ENCODE measurements around the gene COL15A1.

COL15A1 gene

DNA sequence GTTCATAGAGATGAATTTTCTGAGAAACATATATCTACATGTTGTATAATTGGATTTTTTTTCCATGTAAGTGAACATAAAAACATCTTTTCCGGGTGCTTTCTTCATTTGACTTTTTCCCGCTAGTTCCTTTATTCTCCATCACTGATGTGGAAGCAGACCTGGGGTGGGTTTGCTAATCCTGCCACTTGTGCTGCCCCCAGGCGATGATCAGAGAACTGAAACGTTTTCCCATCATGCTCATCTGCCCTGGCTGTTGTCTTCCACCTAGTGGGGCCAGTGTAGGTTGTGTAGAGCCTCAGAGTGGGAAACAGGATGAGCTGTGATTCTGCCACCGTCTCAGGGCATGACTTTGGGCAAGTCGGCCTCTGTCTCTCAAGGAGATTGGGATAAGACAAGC is 127.0 kb downstream of the COL15A1 start:
- Mint-ChIP-seq H3K27ac (peak overlapping the region; percentile 7), H3K4me1 (ENCODE audit: low read depth) (peaks cover 46% of the 10 kb centered on the region), H3K36me3 (ENCODE audit: low read depth) (peaks cover 19% of the 10 kb centered on the region), H3K4me3 (no peak overlapping the region), H3K9me3 (peaks cover 6% of the 10 kb centered on the region), H3K27me3 (ENCODE audit: low read depth) (no peaks in the 10 kb centered on the region)

DNA sequence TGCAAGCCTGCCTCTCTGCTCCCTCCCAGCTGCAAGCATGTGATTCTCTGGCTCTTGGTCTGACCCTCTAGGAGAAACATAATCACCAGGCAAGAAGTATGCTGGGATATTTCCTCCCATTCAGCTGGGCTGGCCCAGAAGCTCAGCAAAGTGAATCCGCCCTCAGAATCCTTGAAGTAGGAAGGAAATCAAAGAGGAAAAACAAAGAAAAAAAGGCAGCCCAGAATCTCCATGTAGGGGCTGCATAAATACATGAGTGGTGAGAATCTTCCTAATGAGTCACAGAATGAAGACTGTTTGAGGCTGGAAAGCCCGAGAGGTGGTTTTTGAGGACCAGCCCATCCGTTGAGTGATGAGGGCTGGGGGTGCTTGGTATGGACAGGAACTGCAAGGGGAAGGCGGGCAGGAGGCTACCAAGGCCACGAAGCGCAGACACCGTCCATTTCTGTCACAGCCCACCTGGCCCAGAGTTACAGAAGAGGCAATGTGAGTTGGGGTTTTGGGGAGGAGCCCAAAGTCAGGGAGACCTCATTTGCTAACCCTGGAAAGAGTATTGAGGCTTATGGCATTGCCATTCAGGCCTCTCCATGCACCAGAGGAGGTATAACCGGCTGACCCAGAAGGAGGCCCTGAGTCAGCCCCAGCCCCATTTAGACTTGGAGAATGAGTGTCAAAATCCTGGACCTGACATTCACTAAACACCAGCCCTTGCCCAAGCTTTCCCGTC is 127.8 kb downstream of the COL15A1 start:
- Mint-ChIP-seq H3K4me3 (no peak overlapping the region), H3K27ac (peak overlapping the region; percentile 49), H3K9me3 (peaks cover 6% of the 10 kb centered on the region), H3K36me3 (ENCODE audit: low read depth) (peaks cover 19% of the 10 kb centered on the region), H3K27me3 (ENCODE audit: low read depth) (no peaks in the 10 kb centered on the region), H3K4me1 (ENCODE audit: low read depth) (peaks cover 52% of the 10 kb centered on the region)

DNA sequence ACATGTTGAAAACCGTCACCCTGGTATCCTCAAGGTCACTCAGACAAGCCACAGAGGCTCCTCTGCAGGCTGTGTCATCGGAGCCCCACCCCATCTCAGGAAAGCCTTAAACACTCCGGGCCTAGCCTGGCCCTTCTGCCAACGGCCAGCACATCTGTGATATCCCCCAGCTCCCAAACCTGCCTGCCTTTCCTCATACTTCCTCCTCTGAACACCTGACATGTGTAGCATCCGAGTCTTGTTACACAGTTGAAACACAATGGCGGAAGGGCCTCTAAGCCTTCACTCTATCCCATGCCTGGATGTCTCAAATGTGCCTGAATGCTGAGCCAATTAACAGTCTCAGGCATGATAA is 128.3 kb downstream of the COL15A1 start:
- peaks cover 57% of the 10 kb centered on the region for H3K4me1 Mint-ChIP-seq (ENCODE audit: low read depth)
- H3K27ac Mint-ChIP-seq, result no peak overlapping the region
- no peaks in the 10 kb centered on the region for H3K27me3 Mint-ChIP-seq (ENCODE audit: low read depth)
- peaks cover 6% of the 10 kb centered on the region for H3K9me3 Mint-ChIP-seq
- no peak overlapping the region for H3K4me3 Mint-ChIP-seq
- peaks cover 19% of the 10 kb centered on the region for H3K36me3 Mint-ChIP-seq (ENCODE audit: low read depth)

- Mint-ChIP-seq H3K4me3 (no peak overlapping the region), H3K27me3 (ENCODE audit: low read depth) (no peaks in the 10 kb centered on the region), H3K9me3 (peaks cover 6% of the 10 kb centered on the region), H3K36me3 (ENCODE audit: low read depth) (peaks cover 16% of the 10 kb centered on the region), H3K27ac (no peak overlapping the region), H3K4me1 (ENCODE audit: low read depth) (peaks cover 58% of the 10 kb centered on the region)
Observed at GRCh38 chr9:99073347-99073746, 129.6 kb downstream of the COL15A1 start.

GRCh38 chr9:99073985-99074901 is 130.5 kb downstream of the COL15A1 start:
- peaks cover 56% of the 10 kb centered on the region for H3K4me1 Mint-ChIP-seq (ENCODE audit: low read depth)
- peaks cover 12% of the 10 kb centered on the region for H3K36me3 Mint-ChIP-seq (ENCODE audit: low read depth)
- H3K4me3 Mint-ChIP-seq, result no peak overlapping the region
- H3K27me3 Mint-ChIP-seq (ENCODE audit: low read depth), result no peaks in the 10 kb centered on the region
- H3K9me3 Mint-ChIP-seq, result peaks cover 2% of the 10 kb centered on the region
- H3K27ac Mint-ChIP-seq, result peak overlapping the region; percentile 37

DNA sequence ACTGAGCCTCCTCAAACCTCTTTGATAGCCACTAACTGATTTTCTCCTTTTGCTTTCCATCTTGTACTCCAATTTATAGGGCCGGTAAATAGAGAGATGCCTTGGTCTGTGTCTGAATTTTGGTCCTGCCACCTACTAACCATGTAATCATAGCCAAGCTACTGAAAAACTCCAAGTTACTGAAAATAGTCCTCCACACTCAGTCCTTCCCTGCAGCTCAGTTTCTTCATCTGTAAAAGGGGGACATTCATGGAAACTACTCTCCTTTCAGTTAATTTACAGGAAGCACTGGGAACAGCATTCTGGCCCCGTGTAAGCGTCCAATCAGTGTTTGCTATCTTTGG is 131.2 kb downstream of the COL15A1 start:
- H3K27ac Mint-ChIP-seq, result peak overlapping the region; percentile 37
- H3K9me3 Mint-ChIP-seq, result no peaks in the 10 kb centered on the region
- H3K27me3 Mint-ChIP-seq (ENCODE audit: low read depth), result no peaks in the 10 kb centered on the region
- H3K4me3 Mint-ChIP-seq, result no peak overlapping the region
- peaks cover 9% of the 10 kb centered on the region for H3K36me3 Mint-ChIP-seq (ENCODE audit: low read depth)
- H3K4me1 Mint-ChIP-seq (ENCODE audit: low read depth), result peaks cover 52% of the 10 kb centered on the region

DNA sequence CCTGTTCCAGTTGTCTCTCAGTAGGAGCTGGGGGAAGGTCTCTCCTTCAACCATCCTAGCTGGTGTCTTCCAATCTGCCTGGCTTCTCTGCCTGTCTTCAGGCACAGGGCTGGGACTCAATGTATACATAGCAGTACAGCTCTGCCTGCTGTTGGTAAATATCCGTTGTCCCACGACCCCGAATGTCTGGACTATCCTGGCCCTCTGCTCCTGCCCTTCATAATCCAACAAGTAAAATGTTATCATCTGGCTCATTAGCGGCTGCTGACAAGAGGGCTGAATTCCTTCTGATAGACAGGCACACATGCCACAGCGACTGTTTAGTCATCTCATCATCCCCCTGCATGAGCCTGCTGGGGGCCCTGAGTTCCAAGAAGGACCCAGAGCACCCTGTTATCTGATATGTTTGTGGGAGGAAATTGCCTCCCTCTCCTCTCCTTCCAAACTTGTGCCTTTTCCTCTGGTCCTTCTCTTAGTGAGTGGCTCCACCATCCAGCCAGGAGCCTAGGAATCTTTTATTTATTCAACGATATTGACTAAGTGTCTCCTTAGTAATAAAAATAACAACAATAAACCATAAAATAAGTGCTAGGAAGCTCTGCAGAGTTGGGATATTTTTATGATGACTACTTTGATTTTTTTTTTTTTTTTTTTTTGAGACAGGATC is 131.7 kb downstream of the COL15A1 start:
- no peak overlapping the region for H3K27ac Mint-ChIP-seq
- H3K4me1 Mint-ChIP-seq (ENCODE audit: low read depth), result peaks cover 52% of the 10 kb centered on the region
- H3K9me3 Mint-ChIP-seq, result no peaks in the 10 kb centered on the region
- no peaks in the 10 kb centered on the region for H3K27me3 Mint-ChIP-seq (ENCODE audit: low read depth)
- H3K36me3 Mint-ChIP-seq (ENCODE audit: low read depth), result peaks cover 9% of the 10 kb centered on the region
- H3K4me3 Mint-ChIP-seq, result no peak overlapping the region

- Mint-ChIP-seq H3K27ac (peak overlapping the region; percentile 92), H3K9me3 (no peaks in the 10 kb centered on the region), H3K4me3 (peak overlapping the region; percentile 43), H3K4me1 (ENCODE audit: low read depth) (peaks cover 54% of the 10 kb centered on the region), H3K27me3 (ENCODE audit: low read depth) (peaks cover 3% of the 10 kb centered on the region), H3K36me3 (ENCODE audit: low read depth) (peaks cover 9% of the 10 kb centered on the region)
Observed at GRCh38 chr9:99076030-99076429, 132.3 kb downstream of the COL15A1 start.

DNA sequence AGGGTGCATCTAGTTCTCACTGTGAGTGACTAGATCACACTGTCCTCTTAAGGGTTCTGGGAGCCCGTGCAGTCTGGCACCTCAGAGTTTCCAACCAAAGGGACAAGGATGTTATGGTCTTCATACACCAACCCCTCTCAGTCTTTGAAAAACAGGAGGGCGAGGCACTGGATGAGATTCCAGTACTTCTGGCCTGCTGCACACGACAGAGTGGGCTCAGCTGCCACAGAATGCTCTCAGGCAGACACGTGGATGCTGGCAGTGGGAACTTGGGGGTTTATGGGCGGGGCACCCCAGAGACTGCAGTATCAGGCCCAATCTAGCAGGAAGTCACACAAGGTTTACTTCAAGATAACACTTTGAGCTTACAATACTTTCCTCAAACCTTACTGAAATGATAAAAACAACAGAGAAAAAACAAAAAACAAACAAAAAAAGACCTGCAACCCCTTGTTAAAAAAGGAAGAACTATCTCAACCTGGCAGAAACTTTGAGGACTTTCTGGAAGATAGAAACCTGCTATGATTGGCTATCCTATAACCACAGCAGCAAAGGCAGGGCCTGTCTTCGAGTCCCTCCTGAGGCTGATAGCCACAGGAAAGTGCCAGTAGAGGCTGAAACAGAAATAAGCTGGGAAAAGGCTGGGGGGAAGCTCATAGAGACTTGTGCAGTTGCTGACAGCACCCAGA is 132.9 kb downstream of the COL15A1 start:
- peak overlapping the region; percentile 92 for H3K27ac Mint-ChIP-seq
- H3K36me3 Mint-ChIP-seq (ENCODE audit: low read depth), result peaks cover 11% of the 10 kb centered on the region
- H3K4me3 Mint-ChIP-seq, result peak overlapping the region; percentile 61
- peaks cover 4% of the 10 kb centered on the region for H3K27me3 Mint-ChIP-seq (ENCODE audit: low read depth)
- H3K9me3 Mint-ChIP-seq, result no peaks in the 10 kb centered on the region
- peaks cover 50% of the 10 kb centered on the region for H3K4me1 Mint-ChIP-seq (ENCODE audit: low read depth)

GRCh38 chr9:99078717-99079116 is 135.0 kb downstream of the COL15A1 start:
- no peak overlapping the region for H3K4me3 Mint-ChIP-seq
- peaks cover 16% of the 10 kb centered on the region for H3K27me3 Mint-ChIP-seq (ENCODE audit: low read depth)
- peaks cover 50% of the 10 kb centered on the region for H3K4me1 Mint-ChIP-seq (ENCODE audit: low read depth)
- H3K36me3 Mint-ChIP-seq (ENCODE audit: low read depth), result peaks cover 6% of the 10 kb centered on the region
- peaks cover 4% of the 10 kb centered on the region for H3K9me3 Mint-ChIP-seq
- H3K27ac Mint-ChIP-seq, result no peak overlapping the region

DNA sequence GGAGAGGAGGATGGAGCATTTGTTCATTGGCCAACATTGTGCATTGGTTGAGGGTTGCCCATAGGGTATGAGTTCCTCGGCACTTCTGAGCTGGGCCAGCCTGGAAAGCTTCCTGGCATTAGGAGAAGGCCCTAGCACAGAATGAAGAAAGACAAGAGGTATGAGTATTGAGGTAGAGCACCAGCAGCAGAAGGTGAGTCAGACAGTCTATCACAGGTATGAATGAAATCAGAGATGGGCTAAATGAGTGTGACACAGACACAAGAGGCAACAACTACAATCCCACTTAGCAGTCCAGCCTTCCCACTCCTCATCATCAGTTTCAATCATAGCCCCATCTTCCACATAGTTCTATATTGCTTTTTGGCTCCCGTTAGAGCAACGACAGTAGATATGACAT is 135.8 kb downstream of the COL15A1 start:
- Mint-ChIP-seq H3K27ac (no peak overlapping the region), H3K36me3 (ENCODE audit: low read depth) (peaks cover 6% of the 10 kb centered on the region), H3K4me3 (no peak overlapping the region), H3K27me3 (ENCODE audit: low read depth) (peaks cover 17% of the 10 kb centered on the region), H3K9me3 (peaks cover 4% of the 10 kb centered on the region), H3K4me1 (ENCODE audit: low read depth) (peaks cover 46% of the 10 kb centered on the region)

GRCh38 chr9:99083051-99083450 is 139.3 kb downstream of the COL15A1 start:
- Mint-ChIP-seq H3K27me3 (ENCODE audit: low read depth) (peaks cover 17% of the 10 kb centered on the region), H3K36me3 (ENCODE audit: low read depth) (peaks cover 14% of the 10 kb centered on the region), H3K4me1 (ENCODE audit: low read depth) (peaks cover 38% of the 10 kb centered on the region), H3K27ac (no peak overlapping the region), H3K9me3 (peaks cover 15% of the 10 kb centered on the region), H3K4me3 (no peak overlapping the region)

DNA sequence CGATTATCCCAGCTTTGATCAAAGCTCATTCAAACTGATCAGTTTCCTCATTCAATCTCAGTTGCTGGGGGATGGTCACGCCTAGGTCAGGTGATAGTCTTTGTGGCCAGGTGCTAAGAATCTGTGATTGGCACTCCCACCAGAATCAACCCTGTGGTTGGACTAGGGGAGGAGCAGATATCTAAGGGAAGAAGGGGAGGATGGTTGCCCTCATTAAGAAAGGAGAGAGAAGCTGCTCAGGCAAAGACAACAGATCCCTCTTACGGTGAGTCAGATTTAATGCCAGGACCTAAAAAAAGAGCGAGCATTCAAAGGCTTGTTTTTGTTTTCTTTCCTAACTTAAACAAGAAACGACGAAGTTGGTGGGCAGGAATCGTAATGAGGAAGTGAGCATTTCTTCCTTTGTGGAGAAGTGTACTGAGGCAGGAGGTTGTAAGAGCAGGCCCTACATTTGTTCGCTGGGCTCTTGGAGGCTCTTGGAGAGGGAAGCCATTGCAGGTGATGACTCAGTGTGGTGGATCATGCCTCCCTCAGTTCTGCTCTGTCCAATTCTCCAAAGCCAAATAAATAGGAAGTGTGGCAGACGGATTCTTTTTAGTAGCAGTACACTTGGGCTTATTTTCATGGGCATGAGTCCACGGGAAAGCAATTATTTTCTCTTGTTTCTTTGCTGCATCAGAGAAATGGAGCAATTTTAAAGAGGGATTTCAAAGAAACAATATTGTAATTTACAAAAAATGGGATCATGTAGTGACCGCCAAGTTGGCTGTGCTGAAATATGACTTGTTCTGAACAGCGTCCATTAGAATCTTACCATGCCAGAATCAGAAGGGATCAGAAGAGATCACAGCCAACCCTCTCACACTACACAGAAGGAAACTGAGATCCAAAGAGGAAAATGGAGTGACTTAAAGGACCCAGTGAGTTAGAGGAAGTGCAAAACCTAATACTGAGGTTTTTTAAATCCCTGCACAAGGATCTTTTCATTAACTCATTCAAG is 142.5 kb downstream of the COL15A1 start:
- H3K4me3 Mint-ChIP-seq, result no peak overlapping the region
- peaks cover 45% of the 10 kb centered on the region for H3K4me1 Mint-ChIP-seq (ENCODE audit: low read depth)
- H3K27ac Mint-ChIP-seq, result no peak overlapping the region
- H3K27me3 Mint-ChIP-seq (ENCODE audit: low read depth), result peaks cover 13% of the 10 kb centered on the region
- H3K36me3 Mint-ChIP-seq (ENCODE audit: low read depth), result peaks cover 20% of the 10 kb centered on the region
- H3K9me3 Mint-ChIP-seq, result peaks cover 30% of the 10 kb centered on the region

Measured in T-helper 1 cell treated with Interleukin-12 subunit alpha and Interleukin-12 subunit beta and Interleukin-4 antibody, amounts not matched to agents 30 μg/mL and 1 μg/mL, for 36 hours (primary cell).